ENCODE measurements around the gene OLR1.
A peak's percentile ranks its signal among the peaks of the same experiment; 100 is the strongest.

The OLR1 gene

GRCh38 chr12:10147714-10148403 lies 24.1 kb downstream of the OLR1 start:
- no peaks in the 10 kb centered on the region for H3K4me1 ChIP-seq (ENCODE audit: insufficient read depth, poor library complexity, severe bottlenecking)
- no peak overlapping the region for H3K4me3 ChIP-seq (ENCODE audit: severe bottlenecking)
- no peak for TF ChIP-seq CTCF (IDR thresholded peaks at IDR 0.05; ENCODE audit: poor library complexity, severe bottlenecking)
- H3K9me3 ChIP-seq (ENCODE audit: severe bottlenecking): no peaks in the 10 kb centered on the region
- no peaks in the 10 kb centered on the region for H3K27me3 ChIP-seq (ENCODE audit: insufficient read depth, poor library complexity, severe bottlenecking)
- DNase-seq (ENCODE audit: low spot score): no peak
- no peaks in the 10 kb centered on the region for H3K36me3 ChIP-seq (ENCODE audit: low read depth)
- no peak overlapping the region for H3K27ac ChIP-seq (ENCODE audit: poor library complexity, severe bottlenecking)
- ATAC-seq (ENCODE audit: low read depth): no peak

GRCh38 chr12:10142976-10143589 lies 28.8 kb downstream of the OLR1 start:
- TF ChIP-seq CTCF (IDR thresholded peaks at IDR 0.05; ENCODE audit: poor library complexity, severe bottlenecking): no peak
- Histone ChIP-seq H3K4me3 (ENCODE audit: severe bottlenecking) (no peak overlapping the region), H3K4me1 (ENCODE audit: insufficient read depth, poor library complexity, severe bottlenecking) (no peaks in the 10 kb centered on the region), H3K36me3 (ENCODE audit: low read depth) (no peaks in the 10 kb centered on the region), H3K27ac (ENCODE audit: poor library complexity, severe bottlenecking) (no peak overlapping the region), H3K27me3 (ENCODE audit: insufficient read depth, poor library complexity, severe bottlenecking) (no peaks in the 10 kb centered on the region), H3K9me3 (ENCODE audit: severe bottlenecking) (no peaks in the 10 kb centered on the region)
- ATAC-seq (ENCODE audit: low read depth) (no peak), DNase-seq (ENCODE audit: low spot score) (no peak)

- TF ChIP-seq CTCF (IDR thresholded peaks at IDR 0.05; ENCODE audit: poor library complexity, severe bottlenecking): peak; percentile 54
- no peak for DNase-seq (ENCODE audit: low spot score)
- no peak for ATAC-seq (ENCODE audit: low read depth)
- Histone ChIP-seq H3K4me1 (ENCODE audit: insufficient read depth, poor library complexity, severe bottlenecking) (no peaks in the 10 kb centered on the region), H3K9me3 (ENCODE audit: severe bottlenecking) (no peaks in the 10 kb centered on the region), H3K27me3 (ENCODE audit: insufficient read depth, poor library complexity, severe bottlenecking) (no peaks in the 10 kb centered on the region), H3K36me3 (ENCODE audit: low read depth) (no peaks in the 10 kb centered on the region), H3K27ac (ENCODE audit: poor library complexity, severe bottlenecking) (no peak overlapping the region), H3K4me3 (ENCODE audit: severe bottlenecking) (no peak overlapping the region)
Observed at GRCh38 chr12:10140001-10140400, 31.9 kb downstream of the OLR1 start.

GRCh38 chr12:10136637-10137205 lies 35.2 kb downstream of the OLR1 start:
- no peak for DNase-seq (ENCODE audit: low spot score)
- no peak overlapping the region for H3K4me3 ChIP-seq (ENCODE audit: severe bottlenecking)
- ATAC-seq (ENCODE audit: low read depth): no peak
- no peaks in the 10 kb centered on the region for H3K27me3 ChIP-seq (ENCODE audit: insufficient read depth, poor library complexity, severe bottlenecking)
- H3K36me3 ChIP-seq (ENCODE audit: low read depth): no peaks in the 10 kb centered on the region
- TF ChIP-seq CTCF (IDR thresholded peaks at IDR 0.05; ENCODE audit: poor library complexity, severe bottlenecking): no peak
- no peaks in the 10 kb centered on the region for H3K9me3 ChIP-seq (ENCODE audit: severe bottlenecking)
- no peak overlapping the region for H3K27ac ChIP-seq (ENCODE audit: poor library complexity, severe bottlenecking)
- no peaks in the 10 kb centered on the region for H3K4me1 ChIP-seq (ENCODE audit: insufficient read depth, poor library complexity, severe bottlenecking)

- no peak for ATAC-seq (ENCODE audit: low read depth)
- no peaks in the 10 kb centered on the region for H3K9me3 ChIP-seq (ENCODE audit: severe bottlenecking)
- TF ChIP-seq CTCF (IDR thresholded peaks at IDR 0.05; ENCODE audit: poor library complexity, severe bottlenecking): no peak
- no peaks in the 10 kb centered on the region for H3K4me1 ChIP-seq (ENCODE audit: insufficient read depth, poor library complexity, severe bottlenecking)
- no peaks in the 10 kb centered on the region for H3K36me3 ChIP-seq (ENCODE audit: low read depth)
- no peak overlapping the region for H3K27ac ChIP-seq (ENCODE audit: poor library complexity, severe bottlenecking)
- no peak for DNase-seq (ENCODE audit: low spot score)
- H3K27me3 ChIP-seq (ENCODE audit: insufficient read depth, poor library complexity, severe bottlenecking): no peaks in the 10 kb centered on the region
- no peak overlapping the region for H3K4me3 ChIP-seq (ENCODE audit: severe bottlenecking)
Observed at GRCh38 chr12:10135126-10135525, 36.8 kb downstream of the OLR1 start.

Data from RWPE2 (cell line).